ENCODE results near the gene ZMYM4.
"Not testable (repeated sequence)": the region's sequence is repeated elsewhere in the genome, so short reads cannot be mapped to it uniquely, and the experiment has no call there.

Gene ZMYM4

GRCh38 chr1:35331618-35332017 is 63.1 kb downstream of the ZMYM4 start:
- DNase-seq: not testable (repeated sequence)

GRCh38 chr1:35334485-35334884 is 66.0 kb downstream of the ZMYM4 start:
- no peak for DNase-seq

GRCh38 chr1:35340519-35340918 is 72.0 kb downstream of the ZMYM4 start:
- DNase-seq: no peak

- peak; percentile 9 for DNase-seq
Measured at GRCh38 chr1:35345439-35345981, 77.0 kb downstream of the ZMYM4 start.

DNA sequence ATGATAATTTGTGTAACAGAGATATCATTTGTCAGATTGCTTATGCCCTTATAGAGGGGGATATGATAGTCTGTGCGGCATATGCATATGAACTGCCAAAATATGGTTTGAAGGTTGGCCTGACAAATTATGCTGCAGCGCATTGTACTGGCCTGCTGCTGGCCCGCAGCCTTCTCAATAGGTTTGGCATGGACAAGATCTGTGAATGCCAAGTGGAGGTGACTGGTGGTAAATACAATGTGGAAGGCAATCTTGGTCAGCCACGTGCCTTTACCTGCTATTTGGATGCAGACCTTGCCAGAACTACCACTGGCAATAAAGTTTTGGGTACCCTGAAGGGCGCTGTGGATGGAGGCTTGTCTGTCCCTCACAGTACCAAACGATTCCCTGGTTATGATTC is 82.4 kb downstream of the ZMYM4 start:
- no peak for DNase-seq

- DNase-seq: no peak
Measured at GRCh38 chr1:35359995-35360394, 91.5 kb downstream of the ZMYM4 start.

DNA sequence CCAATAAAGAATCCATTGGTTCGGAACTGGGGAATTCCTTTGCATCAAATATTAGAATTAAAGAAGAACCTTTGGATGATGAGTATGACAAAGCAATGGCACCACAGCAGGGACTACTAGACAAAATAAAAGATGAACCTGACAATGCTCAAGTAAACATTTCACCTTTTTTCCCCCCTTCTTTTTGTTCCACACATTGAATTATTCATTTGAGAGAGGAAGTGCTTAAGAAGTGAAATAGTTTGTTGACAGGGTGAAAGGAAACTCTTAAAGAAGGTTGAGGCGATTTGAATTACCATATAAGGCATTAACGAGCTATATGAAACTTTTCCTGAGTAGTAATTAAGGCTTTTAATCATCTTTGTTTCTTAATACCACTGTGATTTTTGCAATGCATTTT is 93.1 kb downstream of the ZMYM4 start:
- no peak for DNase-seq

GRCh38 chr1:35364741-35365140 is 96.2 kb downstream of the ZMYM4 start:
- no peak for DNase-seq

GRCh38 chr1:35367914-35368313 is 99.4 kb downstream of the ZMYM4 start:
- DNase-seq: no peak

GRCh38 chr1:35369922-35370671 is 101.6 kb downstream of the ZMYM4 start:
- DNase-seq: no peak

DNA sequence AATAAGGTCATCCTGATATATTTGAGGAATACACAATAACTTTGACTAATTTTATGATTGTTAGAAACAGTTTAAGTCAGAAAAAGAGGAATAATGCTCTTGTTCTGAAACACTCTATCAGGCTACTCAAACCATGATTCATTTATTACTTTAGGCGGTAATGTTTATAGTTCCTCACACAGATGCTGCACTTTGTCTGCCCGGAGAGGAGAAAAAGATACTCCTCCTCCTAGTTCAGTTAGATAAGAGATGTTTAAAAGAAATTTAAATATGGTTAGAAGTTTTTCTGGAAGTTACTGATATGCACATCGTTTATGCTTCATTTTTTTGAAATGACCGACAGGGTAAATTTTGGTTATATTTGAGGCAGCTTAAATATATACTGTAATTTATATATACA is 103.0 kb downstream of the ZMYM4 start:
- DNase-seq: no peak

DNA sequence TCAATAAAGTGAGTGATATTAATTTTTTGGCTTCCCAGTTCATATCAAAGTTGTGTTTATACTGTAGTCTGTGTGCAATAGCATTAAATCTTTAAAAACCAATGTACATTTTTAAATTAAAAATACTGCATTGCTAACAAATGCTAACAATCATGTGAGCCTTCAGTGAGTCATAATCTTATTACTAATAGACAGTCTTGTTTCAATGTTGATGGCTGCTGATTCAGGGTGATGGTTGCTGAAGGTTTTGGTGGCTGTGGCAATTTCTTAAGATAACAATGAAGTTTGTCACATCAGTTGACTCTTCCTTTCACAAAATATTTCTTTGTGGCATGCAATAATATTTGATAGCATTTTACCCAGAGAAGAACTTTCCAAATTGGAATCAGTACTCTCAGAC is 109.0 kb downstream of the ZMYM4 start:
- DNase-seq: no peak

GRCh38 chr1:35379317-35380000 is 111.0 kb downstream of the ZMYM4 start:
- no peak for DNase-seq

- DNase-seq: not testable (repeated sequence)
Measured at GRCh38 chr1:35380111-35380510, 111.6 kb downstream of the ZMYM4 start.

DNA sequence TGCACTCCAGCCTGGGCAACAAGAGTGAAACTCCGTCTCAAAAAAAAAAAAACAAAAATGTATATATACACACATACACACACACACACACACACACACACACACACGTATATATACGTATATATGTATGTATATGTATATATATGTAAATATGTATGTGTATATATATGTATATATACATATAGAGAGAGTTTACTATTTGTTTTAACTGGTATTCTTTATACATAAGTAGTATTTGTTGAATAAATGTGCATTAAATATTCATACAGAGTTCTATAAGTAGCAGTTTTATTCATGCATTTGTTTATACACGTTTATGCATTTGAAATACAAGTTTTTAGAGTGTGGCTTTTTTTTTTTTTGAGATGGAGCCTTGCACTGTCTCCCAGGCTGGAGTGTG is 113.6 kb downstream of the ZMYM4 start:
- DNase-seq: no peak

GRCh38 chr1:35386290-35386689 is 117.8 kb downstream of the ZMYM4 start:
- DNase-seq: no peak

DNA sequence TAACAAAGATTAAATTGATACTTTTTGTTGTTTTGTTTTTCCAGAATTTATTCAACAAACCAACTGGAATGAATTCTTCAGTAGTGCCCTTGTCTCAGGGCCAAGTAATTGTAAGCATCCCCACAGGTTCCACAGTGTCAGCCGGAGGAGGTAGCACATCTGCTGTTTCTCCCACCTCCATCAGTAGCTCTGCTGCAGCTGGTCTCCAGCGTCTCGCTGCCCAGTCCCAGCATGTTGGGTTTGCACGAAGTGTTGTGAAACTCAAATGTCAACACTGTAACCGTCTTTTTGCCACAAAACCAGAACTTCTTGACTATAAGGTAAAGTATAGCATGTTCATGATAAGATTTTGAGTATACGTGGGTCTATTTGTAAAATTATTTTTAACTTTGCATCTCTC is 118.5 kb downstream of the ZMYM4 start:
- no peak for DNase-seq

DNA sequence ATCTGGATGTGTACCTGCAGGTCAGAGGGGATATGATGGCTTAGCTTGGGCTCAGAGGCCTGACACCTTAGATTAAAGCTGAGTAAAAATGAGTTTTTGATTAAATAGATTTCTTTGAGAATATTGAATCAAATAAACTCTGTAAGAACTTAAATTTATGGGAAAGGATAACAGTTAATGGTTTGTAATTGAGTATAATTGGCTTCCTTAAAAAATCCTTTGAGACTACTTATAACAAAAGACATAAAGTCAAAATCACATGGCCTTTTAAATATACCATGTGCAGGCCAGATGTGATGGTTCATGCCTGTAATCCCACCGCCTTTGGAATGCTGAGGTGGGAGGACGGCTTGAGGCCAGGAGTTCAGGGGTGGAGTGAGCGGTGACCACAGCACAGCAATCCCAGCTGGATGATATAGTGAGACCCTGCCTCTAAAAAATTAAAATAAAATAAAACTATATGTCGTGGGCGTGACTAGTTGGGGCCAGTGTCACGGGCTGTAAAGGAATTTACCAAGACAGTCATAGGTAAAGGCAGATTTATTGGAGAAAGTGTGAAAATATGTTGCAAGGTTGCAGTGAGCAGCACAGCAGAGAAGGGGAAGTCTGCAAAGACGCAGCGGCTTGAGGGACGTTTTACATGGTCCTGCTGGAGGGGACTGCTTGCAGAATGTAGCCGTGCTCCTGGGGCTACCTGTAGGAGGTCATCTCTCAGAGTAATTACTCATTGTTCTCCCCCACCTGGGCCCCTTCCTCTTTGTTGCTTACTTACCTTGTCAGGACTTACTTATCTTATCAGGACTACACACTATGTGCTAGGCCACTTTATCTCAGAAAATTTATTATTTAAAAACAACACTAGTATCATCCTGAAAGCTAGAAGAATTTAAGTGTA is 122.3 kb downstream of the ZMYM4 start:
- no peak for DNase-seq

- no peak for DNase-seq
Measured at GRCh38 chr1:35394386-35394785, 125.9 kb downstream of the ZMYM4 start.

DNA sequence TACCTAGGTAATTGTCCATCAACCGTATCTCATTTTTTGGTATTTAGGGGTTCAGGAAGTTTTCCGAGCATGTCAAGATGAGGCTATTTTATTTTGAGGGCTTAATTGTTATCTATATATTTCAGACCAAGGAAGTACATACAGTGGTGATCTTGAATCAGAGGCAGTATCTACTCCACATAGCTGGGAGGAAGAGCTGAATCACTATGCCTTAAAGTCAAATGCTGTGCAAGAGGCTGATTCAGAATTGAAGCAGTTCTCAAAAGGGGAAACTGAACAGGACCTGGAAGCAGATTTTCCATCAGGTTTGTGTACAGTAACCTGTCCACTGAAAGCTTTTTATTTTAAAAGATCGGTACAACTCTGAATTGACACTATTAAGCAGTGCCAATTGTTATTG is 130.2 kb downstream of the ZMYM4 start:
- DNase-seq: peak; percentile 11

DNA sequence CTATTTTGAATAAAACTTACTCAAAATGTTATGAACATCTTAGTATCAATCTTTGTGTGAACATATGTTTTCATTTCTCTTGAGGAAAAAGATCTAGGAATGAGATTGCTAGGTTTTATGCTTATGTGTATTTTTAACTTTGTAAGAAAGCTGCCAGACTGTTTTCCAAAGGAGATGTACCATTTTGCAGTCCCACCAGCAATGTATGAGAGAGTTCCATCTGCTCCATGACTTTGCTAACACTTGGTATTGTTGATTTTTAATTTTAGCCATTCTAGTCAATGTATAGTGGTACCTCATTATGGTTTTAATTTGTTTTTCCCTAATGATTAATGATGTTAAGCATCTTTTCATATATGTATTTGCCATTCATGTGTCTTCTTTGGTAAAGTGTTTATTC is 132.5 kb downstream of the ZMYM4 start:
- DNase-seq: no peak

DNA sequence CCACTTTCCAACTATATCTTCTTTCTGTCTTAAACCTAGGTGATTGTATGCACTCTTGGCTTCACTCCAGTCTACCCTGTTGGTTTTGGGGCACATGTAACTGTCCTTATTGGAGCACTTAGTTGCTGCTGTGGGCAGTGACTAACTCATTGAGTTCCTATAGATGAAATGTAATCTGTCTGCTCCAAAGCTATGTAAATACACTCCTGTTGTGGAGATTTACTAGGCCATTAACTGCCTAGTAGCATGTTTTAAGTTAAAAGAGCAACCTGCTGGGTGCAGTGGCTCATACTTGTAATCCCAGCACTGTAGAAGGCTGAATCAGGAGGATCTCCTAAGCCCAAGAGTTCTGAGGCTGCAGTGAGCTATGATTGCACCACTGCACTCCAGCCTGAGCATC is 137.6 kb downstream of the ZMYM4 start:
- no peak for DNase-seq

DNA sequence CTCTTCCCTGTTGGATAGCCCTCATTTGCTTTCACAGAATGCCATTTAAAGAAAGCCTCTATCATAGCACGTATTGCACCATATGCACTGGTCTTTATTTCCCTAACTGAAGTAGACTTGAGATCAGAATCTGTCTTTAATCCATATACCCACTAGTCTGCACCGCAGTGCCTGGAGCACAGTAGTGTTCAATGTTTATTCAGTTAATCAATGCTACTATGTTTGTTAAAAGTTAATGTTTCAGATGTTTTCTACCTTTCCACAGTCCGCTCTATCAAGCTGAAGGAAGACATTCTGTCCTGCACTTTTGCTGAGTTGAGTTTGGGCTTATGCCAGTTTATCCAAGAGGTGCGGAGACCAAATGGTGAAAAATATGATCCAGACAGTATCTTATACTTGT is 139.2 kb downstream of the ZMYM4 start:
- no peak for DNase-seq
